Stimulated activated CD8-positive, alpha-beta memory T cell treated with anti-CD3 and anti-CD28 coated beads, Interleukin-2, amount 100 ng/mL, for 1 hour (primary cell): ENCODE measurements around the gene DLGAP1.
"Not testable (repeated sequence)": the region's sequence is repeated elsewhere in the genome, so short reads cannot be mapped to it uniquely, and the experiment has no call there.

Experiments used
- DNase-seq, 2 donors: peaks; one replicate each; pipeline ENCODE4 v3.0.0-alpha.2; 2020; ENCODE audit warnings: low read depth in 2 of 2

Gene DLGAP1

DNA sequence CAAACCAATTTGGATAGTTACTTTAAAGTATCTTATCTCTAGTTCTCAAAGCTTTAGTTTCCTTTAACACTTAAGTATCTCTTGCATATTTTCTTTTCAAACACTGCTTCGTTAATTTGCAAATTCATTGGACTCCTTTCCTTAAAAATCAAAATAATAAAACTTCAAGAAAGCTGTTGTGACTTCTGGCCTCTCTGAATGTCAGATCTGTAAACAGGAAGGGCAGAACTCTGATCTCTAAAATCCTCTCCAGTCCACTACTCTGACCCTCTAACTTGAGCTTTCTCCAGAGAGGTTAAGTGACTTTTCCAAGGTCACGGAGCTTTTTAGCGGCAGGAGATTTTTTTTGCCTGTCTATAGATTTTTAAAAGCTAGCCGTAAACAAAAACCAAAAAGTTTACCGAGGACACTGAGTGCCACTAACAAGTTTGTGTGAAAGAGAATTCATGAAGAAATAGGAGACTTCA, 849.6 kb downstream of the DLGAP1 start:
- DNase-seq = no peak

- DNase-seq = no peak
Observed at GRCh38 chr18:3604498-3605408, 850.4 kb downstream of the DLGAP1 start.

DNA sequence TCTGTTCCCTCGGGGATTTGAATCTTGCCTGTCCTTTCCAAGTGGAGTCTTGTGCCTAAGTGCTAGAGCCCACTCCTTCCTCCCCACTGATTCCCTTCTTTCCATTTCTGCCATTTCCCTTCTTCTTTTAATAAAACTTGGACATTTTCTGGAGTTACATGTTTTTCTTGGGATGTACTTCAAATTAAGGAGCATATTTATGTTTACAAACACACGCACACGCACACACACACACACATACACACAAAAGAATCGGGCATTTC, 850.9 kb downstream of the DLGAP1 start:
- DNase-seq = no peak

- no peak for DNase-seq
Observed at GRCh38 chr18:3603421-3604234, 851.5 kb downstream of the DLGAP1 start.

GRCh38 chr18:3601106-3601755, 853.9 kb downstream of the DLGAP1 start:
- DNase-seq = not testable (repeated sequence)

GRCh38 chr18:3599861-3600260, 855.2 kb downstream of the DLGAP1 start:
- DNase-seq = no peak

- no peak for DNase-seq
Observed at GRCh38 chr18:3599195-3599594, 855.9 kb downstream of the DLGAP1 start.

DNA sequence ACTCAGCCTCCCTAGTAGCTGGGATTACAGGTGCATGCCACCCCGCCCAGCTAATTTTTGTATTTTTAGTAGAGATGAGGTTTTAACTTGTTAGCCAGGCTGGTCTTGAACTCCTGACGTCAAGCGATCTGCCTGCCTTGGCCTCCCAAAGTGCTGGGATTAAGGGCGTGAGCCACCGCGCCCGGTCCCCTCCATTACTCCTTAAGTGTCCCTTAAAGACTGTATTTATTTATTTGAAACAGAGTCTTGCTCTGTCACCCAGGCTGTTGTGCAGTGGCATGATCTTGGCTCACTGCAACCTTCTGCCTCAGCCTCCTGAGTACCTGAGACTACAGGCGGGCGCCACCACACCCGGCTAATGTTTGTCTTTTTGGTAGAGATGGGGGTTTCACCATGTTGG, 856.5 kb downstream of the DLGAP1 start:
- DNase-seq = no peak

- no peak for DNase-seq
Observed at GRCh38 chr18:3597409-3598357, 857.4 kb downstream of the DLGAP1 start.

DNA sequence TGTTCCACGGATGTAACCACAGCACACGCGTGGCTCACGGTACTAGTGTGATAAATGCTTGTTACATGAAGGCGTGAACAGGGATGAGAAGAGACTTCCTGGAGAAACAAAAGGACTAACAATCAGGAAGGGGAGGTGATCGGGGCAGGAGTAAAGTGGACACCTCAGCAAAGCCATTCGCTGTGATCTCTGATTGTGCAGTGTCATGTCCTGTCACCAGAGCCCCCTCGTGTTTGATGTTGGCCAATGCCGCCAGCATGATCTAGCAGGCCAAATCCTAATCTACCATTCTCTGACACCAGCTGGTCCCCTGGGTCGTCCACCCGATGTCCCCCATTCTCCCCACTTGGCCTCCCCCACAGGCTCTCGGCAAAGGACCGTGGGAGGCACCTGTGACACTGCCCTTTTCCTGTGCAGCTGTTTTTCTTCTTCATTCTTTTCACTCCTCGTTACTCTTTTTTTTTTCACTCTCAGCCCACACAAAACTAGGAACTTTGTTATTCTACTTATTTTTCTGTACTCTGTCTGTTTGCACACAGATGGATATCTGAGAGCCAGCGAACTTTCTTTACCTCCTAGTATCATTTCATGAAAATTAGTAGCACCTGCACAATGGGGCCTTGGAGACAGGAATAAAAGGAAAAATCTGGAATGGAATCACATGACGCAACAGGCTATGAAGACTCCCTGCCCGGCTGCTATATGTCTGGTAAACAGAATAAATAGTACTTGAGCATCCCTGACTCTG, 858.3 kb downstream of the DLGAP1 start:
- no peak for DNase-seq

- no peak for DNase-seq
Observed at GRCh38 chr18:3596324-3596636, 858.8 kb downstream of the DLGAP1 start.

DNA sequence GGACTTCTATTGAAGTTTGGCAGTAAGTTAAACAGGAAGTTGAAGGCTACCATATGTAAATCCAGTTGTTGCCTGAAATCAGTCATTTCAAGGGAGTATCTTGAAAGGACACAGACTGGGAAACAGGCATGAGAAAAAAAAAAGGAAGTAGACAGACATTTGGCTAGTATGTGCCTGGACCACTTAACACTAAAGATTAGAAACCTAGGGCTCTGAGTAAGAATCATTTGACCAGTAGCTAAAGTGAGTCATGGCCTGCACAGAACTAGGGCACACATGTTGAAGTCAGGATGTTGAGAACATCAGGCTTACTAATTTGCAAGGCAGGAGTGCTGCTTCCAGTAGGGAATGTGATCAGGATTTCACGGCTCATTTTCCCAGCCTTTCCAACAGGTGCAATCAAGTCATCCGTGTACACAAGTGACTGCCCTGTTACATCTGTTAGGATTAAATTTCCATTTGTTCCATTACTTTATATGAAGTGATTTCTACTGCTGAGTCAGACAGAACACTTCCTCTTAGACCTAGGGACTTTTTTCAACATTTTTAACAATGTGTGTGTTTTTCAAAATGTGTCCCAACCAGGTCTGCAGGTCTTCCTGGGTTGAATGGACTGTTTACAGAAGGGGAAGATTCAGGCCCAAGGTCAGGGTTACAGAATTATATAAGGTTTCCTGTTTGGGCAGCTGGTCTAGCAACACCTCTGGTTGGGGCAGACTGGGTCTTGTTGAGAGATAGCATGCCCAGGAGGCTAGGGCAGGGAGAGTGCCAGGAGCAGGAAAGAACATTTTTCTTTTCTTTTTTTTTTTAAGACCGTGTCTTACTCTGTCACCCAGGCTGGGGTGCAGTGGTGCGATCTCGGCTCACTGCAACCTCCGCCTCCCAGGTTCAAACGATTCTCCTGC, 859.5 kb downstream of the DLGAP1 start:
- no peak for DNase-seq

DNA sequence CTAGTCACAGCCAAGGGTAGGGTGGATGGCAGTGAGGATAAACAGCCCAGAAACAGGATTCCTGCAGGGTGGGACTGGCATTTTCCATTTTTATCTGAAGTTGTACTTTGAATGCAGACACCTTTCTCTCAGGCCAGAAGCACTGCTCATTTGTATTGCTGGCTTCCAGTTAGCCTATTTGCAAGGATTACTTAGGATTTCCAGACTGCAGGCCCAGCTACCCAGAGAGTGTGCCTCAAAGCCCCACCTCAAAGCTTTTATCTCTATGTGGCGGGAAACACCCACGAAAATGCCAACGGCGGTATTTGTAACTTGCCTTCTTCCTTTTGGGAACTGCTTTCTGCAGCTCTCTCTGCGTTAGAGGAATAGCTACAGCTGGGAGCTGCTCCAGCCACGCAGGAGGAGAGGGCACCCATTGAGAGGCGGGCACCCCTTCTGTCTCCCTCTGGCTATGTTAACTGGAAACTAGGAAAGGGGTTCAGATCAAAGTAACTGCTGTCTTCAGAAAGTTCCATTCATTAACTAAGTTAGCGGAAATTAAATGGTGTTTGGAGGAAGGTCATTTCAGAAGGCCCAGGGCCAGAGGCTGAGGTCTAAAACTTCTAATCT, 860.2 kb downstream of the DLGAP1 start:
- DNase-seq = no peak

GRCh38 chr18:3593904-3594759, 861.0 kb downstream of the DLGAP1 start:
- DNase-seq = peak; percentile 74

- DNase-seq = no peak
Observed at GRCh38 chr18:3593381-3593903, 861.7 kb downstream of the DLGAP1 start.

- no peak for DNase-seq
Observed at GRCh38 chr18:3592864-3593263, 862.2 kb downstream of the DLGAP1 start.

GRCh38 chr18:3590096-3590630, 864.9 kb downstream of the DLGAP1 start:
- no peak for DNase-seq
